Calu3 (cell line): ENCODE data around the gene POLR3H. TPM values are rescaled to one million over a fixed set of nuclear protein-coding genes. Genes with fewer than 3 reads are reported as not detected.
"Not testable (repeated sequence)": the region's sequence is repeated elsewhere in the genome, so short reads cannot be mapped to it uniquely, and the experiment has no call there.

Experiments used
- BruUV-seq: library from RNA; stranded (reverse); fragments of 400-500 nt; replicated peaks from 2 replicates; lab custom pipeline; 2021; lab: Mats Ljungman, UMichigan
- CTCF ChIA-PET: fragments of 300-600 bp; sonication (Branson Sonifier 250); formaldehyde crosslinking; loops from one replicate; lab custom pipeline; 2022; ENCODE audit warnings: antibody characterized with exemption; lab: Charles Lee
- DNase-seq: peaks from one replicate; pipeline ENCODE4 v3.0.0; 2022
- H3K27ac Mint-ChIP-seq: one replicate; pipeline ENCODE4 v1.8.0; 2022; ENCODE audit warnings: mixed read lengths; ENCODE audit not compliant: unreplicated experiment
- H3K27me3 Mint-ChIP-seq: one replicate; pipeline ENCODE4 v1.8.0; 2022; ENCODE audit warnings: mixed read lengths; ENCODE audit not compliant: unreplicated experiment
- H3K36me3 Mint-ChIP-seq: one replicate; pipeline ENCODE4 v1.8.0; 2022; ENCODE audit warnings: mild to moderate bottlenecking, moderate library complexity, mixed read lengths; ENCODE audit not compliant: insufficient read depth, unreplicated experiment
- H3K4me1 Mint-ChIP-seq: one replicate; pipeline ENCODE4 v1.8.0; 2022; ENCODE audit warnings: mild to moderate bottlenecking, low read depth, mixed read lengths; ENCODE audit not compliant: unreplicated experiment
- H3K4me3 Mint-ChIP-seq: one replicate; pipeline ENCODE4 v1.8.0; 2022; ENCODE audit warnings: mild to moderate bottlenecking, low read depth, moderate library complexity, mixed read lengths; ENCODE audit not compliant: unreplicated experiment
- H3K9me3 Mint-ChIP-seq: one replicate; pipeline ENCODE4 v1.8.0; 2022; ENCODE audit warnings: low read depth, mixed read lengths; ENCODE audit not compliant: unreplicated experiment
- CTCF ChIP-seq: fragments of 200-600 bp; IDR thresholded peaks from one replicate; pipeline ENCODE4 v1.8.0; 2022; ENCODE audit warnings: antibody characterized with exemption; ENCODE audit not compliant: unreplicated experiment
- intact Hi-C: fragments of 100-400 bp; cut with micrococcal nuclease; formaldehyde crosslinking; loops from one replicate; pipeline ENCODE4 v1.10.0; 2022; ENCODE audit not compliant: unreplicated experiment
- total RNA-seq: library from RNA; stranded (reverse); gene quantifications from 2 replicates; pipeline ENCODE4 v1.2.3, GENCODE V29; 2022

Gene POLR3H
- total RNA-seq, 1 experiment from 2014 or later, result 49.7 TPM

DNA sequence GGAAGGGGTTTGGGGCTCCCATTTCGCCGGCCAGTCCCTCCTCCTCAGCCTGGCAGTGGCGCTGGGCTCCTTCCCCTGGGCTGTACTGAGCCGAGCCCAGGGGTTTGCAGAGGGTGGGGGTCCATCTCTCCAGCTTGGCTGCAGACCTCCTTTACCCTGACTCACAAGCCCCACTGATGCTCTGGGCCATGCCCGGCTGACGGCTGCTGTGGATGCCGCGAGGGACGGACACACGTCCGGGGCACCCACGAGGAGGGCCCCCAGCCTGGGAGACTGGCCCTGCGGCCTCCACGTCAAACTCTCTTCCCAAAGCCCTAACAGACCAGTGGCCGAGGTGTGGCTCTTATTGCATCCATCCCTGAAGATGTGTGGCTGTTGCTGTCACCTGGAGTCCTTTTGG, 31.3 kb upstream of the POLR3H start:
- no TSS peak for BruUV-seq
- intact Hi-C loops, result no loop called here
- no peak for TF ChIP-seq CTCF
- peaks cover 5% of the 10 kb centered on the region for H3K36me3 Mint-ChIP-seq
- no peaks in the 10 kb centered on the region for H3K9me3 Mint-ChIP-seq
- H3K4me1 Mint-ChIP-seq, result no peaks in the 10 kb centered on the region
- DNase-seq, result no peak
- H3K27ac Mint-ChIP-seq, result no peak overlapping the region
- H3K27me3 Mint-ChIP-seq, result no peaks in the 10 kb centered on the region
- H3K4me3 Mint-ChIP-seq, result no peak overlapping the region
- CTCF ChIA-PET, result interaction anchor here (0.9 kb wide), 1 partner anchor 12 kb away, joined by 4 read pairs; no protein-coding TSS in a partner anchor

DNA sequence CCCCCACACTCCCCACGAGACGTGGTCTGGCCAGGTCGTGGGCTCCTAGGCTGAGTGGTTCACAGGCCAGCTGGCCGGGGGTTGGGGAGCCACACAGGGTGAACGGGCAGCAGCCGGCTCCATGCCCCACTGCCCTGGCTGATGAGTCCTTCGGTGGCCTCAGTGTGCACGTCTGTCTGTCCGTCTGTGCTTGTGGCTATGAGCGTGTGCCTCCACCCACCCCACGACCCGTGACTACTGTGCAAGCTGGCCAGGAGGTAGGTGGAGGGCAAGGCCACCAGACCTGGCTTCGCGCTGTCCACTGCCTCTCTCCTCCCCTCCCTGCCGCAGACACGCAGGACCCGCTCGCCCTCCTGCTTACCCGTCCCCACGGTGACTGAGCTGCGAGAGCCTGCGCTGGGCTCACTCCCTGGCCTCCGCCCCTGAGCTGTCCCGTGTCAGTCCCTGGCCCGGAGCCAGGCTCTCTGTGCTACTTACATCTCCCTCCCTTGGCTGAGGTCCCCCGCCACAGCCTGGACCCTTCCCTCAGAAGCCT, 30.6 kb upstream of the POLR3H start:
- TF ChIP-seq CTCF, result no peak
- DNase-seq, result no peak
- intact Hi-C loops, result no loop called here
- CTCF ChIA-PET, result interaction anchor here (0.5 to 0.9 kb wide), 2 partner anchors 13 to 97 kb away, joined by 4 read pairs; no protein-coding TSS in a partner anchor
- Mint-ChIP-seq H3K36me3 (peaks cover 5% of the 10 kb centered on the region), H3K4me3 (no peak overlapping the region), H3K27me3 (peaks cover under 1% of the 10 kb centered on the region), H3K4me1 (no peaks in the 10 kb centered on the region), H3K27ac (no peak overlapping the region), H3K9me3 (no peaks in the 10 kb centered on the region)
- no TSS peak for BruUV-seq

DNA sequence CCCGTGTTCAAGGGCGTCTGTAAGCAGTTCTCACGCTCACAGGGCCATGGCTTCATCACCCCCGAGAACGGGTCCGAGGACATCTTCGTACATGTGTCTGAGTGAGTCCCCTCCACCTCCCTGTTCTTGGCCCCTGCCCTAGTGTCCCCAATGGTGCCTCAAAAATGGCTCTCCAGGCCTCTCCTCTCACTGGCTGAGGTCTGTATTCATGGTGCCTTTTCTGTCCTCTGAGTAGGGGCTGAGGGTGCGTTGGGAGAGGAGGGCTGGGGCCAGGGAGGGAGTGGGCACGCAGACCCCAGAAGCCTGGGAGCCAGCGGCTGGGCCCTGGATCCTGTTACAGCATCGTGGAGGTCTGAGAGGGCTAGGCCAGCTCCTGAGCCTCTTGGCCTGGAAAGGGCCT, 29.4 kb upstream of the POLR3H start:
- Mint-ChIP-seq H3K4me1 (no peaks in the 10 kb centered on the region), H3K27ac (no peak overlapping the region), H3K27me3 (peaks cover 12% of the 10 kb centered on the region), H3K4me3 (no peak overlapping the region), H3K36me3 (peaks cover 5% of the 10 kb centered on the region), H3K9me3 (no peaks in the 10 kb centered on the region)
- DNase-seq, result no peak
- TF ChIP-seq CTCF, result no peak
- BruUV-seq, result no TSS peak
- CTCF ChIA-PET, result interaction anchor here (0.6 to 1.0 kb wide), 2 partner anchors 8 to 16 kb away, joined by 3 to 5 read pairs; partner anchors contain the start of gene PMM1
- intact Hi-C loops, result no loop called here

DNA sequence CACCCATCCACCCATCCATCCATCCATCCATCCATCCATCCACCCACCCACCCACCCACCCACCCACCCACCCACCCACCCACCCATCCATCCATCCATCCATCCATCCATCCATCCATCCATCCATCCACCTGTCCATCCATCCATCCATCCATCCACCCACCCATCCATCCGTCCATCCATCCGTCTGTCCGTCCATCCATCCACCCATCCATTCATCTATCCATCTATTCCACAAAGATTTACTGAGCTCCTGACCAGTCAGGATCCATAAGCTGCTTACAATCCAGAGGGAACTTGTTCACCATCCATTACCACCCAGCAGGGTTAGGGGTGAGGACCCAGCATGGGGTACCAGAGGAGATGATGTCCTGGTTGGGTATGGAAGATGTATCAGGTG, 28.0 kb upstream of the POLR3H start:
- H3K27ac Mint-ChIP-seq, H3K9me3 Mint-ChIP-seq, H3K4me3 Mint-ChIP-seq, DNase-seq, H3K4me1 Mint-ChIP-seq, BruUV-seq, H3K36me3 Mint-ChIP-seq, CTCF ChIA-PET, intact Hi-C loops: not testable (repeated sequence)
- peaks cover 19% of the 10 kb centered on the region for H3K27me3 Mint-ChIP-seq

GRCh38 chr22:41571786-41572185, 27.5 kb upstream of the POLR3H start:
- Mint-ChIP-seq H3K36me3 (peaks cover 5% of the 10 kb centered on the region), H3K27me3 (peaks cover 19% of the 10 kb centered on the region), H3K4me3 (no peak overlapping the region), H3K4me1 (no peaks in the 10 kb centered on the region), H3K27ac (no peak overlapping the region), H3K9me3 (no peaks in the 10 kb centered on the region)
- no TSS peak for BruUV-seq
- CTCF ChIA-PET, result no interaction called here
- no peak for TF ChIP-seq CTCF
- intact Hi-C loops, result no loop called here
- no peak for DNase-seq
